DMS153 (cell line): ENCODE measurements around the gene FMN1.
A peak's percentile ranks its signal among the peaks of the same experiment; 100 is the strongest.

ENCODE experiments used
- DNase-seq: peaks from one replicate; lab custom pipeline; 2025; lab: John Stamatoyannopoulos, UW

FMN1 gene

DNA sequence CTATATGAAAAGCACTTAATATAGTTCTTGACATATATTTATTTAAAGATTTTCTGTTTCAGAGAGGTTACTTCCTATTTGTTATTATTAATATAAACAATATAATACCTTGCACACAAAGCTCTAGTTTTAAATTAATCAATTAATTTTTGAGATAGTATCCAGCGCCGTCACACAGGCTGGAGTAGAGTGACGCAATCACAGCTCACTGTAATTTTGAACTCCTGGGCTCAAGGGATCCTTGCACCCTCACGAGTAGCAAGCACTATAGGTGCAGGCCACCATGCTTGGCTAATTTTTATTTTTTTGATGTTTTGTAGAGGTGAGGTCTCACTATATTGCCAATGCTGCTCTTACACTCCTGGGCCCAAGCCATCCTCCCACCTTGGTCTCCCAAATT lies 267.4 kb downstream of the FMN1 start:
- no peak for DNase-seq

GRCh38 chr15:32923176-32923575 lies 271.3 kb downstream of the FMN1 start:
- no peak for DNase-seq

GRCh38 chr15:32922541-32922940 lies 272.0 kb downstream of the FMN1 start:
- DNase-seq, result no peak

DNA sequence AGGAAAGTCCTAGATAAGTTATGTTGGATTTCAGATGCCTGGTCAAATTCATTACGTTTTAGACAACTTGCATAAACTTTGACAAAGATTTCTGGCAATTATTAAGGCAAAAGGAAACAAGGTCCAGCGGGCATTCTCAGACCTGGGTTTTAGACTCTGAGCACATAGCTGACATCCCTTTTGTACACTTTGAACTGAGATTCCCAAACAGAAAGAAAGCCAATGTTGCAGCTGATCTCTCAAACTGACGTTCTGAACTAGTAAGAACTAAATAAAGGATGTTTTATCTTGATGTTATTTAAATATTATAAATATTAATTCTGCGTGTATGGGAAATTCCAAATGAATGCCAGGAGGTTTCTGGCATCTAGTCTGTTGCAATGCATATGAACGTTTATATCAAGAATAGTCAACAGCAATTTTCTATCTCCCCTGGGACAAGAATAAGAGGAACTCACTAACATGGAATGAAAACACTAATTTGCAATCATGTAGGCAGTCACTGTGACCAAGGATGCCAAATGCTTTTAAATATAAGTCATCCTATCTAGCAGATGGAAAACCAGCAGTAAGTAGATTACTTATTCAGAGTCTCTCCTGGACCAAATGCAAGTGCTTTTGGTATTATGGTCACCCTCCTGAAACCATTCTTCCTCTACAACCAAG lies 274.6 kb downstream of the FMN1 start:
- no peak for DNase-seq

GRCh38 chr15:32918547-32918946 lies 276.0 kb downstream of the FMN1 start:
- no peak for DNase-seq

DNA sequence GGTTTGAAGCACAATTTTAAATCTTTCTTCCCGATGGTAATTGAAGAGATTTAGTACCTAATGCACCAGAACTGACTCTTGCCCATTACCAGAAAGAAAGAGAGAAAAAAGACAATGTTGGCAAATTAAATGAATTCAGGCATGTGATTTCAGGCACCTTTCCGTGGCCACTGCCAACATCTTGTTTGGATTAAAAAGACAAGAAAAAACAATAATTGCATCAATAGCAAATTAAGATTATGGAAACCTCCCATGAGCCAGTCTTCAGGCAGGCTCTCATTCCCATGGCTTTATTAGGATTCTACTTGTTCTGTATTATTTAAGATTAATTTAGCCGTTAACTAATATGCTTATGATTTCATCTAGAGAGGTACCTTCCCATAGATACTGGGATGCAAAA lies 283.7 kb downstream of the FMN1 start:
- DNase-seq, result no peak

DNA sequence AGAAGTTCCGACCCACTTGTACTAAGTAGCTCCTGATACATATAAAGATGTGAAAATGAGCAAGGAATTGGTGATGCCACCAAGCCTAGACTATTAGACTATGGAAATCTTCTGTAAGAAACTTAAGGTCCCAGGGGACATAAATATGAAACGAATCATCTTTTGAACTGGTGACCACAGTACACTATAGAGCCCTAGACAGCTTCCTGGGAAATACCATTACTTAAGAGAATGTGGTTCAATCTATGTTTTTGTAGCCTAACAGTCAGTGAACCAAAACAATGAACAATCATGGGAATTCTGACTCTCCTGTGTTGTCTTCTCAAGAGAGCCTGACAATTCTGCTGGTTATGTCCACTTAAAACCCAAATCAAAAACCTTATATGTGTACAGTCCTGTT lies 285.1 kb downstream of the FMN1 start:
- no peak for DNase-seq

DNA sequence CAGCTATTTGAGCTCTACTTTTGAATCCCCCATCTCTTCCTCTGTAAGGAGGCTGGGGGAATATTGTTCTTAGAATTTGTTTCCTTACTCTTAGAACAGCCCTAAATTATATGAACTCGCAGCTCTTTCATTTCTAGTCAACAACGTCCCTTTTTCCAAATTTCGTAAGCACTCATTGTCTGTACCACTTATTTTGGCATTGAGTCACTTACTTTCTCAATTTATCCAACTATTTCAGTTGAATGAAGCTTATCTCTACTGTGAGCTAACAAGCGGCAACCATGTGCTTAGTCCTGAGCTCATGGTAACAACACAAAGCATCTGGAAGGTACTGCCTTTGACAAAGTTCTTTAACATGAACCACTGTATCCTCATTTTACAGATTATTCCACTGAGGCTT lies 285.6 kb downstream of the FMN1 start:
- no peak for DNase-seq

DNA sequence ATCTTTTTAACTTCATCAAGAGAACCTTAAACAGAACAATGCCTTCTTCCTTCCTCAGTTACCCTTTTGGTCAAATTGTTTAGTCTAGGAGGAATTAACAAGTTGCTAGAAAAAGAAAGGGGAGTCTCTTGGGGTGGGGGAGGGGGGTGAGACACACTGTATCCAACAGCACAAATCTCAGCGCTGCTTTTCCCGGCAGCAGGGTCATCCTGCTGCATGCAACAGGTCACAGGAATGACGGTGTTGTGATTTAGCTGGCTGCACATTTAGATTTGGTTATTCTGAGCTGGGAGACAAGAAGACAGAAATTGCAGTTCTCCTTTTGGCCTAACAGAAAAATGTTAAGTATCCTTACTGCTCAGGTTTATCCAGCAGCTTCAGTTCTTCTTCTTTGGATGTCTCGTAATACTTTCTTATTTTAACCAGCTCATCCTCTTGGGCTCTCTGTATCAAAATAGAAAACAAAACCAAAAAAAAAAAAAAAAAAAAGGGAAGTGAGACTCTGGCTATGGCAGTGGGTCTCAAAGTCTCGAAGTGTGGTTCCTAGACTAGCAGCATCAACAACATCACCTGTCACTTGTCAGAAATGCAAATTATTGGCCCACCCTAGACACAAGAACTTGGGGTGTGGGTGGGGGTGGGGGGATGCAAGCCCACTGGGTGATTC lies 286.2 kb downstream of the FMN1 start:
- no peak for DNase-seq

GRCh38 chr15:32905481-32905880 lies 289.0 kb downstream of the FMN1 start:
- no peak for DNase-seq

DNA sequence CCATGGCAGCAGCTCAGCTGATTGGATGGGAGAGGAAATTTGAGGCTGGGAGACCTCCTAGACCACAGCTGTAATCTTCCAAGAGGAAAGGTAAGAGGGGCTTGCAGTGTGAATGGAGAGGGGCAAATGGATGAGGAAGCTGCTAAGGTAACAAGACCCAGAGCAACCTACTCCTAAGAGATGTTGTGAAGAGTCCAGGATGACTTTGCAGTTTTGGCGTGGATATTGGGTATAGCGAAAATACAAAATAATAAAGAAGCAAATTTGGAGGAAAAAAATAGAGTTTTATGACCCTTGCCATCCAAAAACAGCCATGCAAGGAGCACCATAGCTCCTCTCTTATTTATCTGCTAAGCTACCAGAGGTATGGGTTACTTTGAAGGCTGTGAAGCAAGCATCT lies 290.1 kb downstream of the FMN1 start:
- DNase-seq, result no peak

- DNase-seq, result no peak
Observed at GRCh38 chr15:32903591-32904290, 290.8 kb downstream of the FMN1 start.

- no peak for DNase-seq
Observed at GRCh38 chr15:32901995-32902394, 292.5 kb downstream of the FMN1 start.

GRCh38 chr15:32901192-32901591 lies 293.3 kb downstream of the FMN1 start:
- DNase-seq, result no peak

GRCh38 chr15:32899126-32899596 lies 295.4 kb downstream of the FMN1 start:
- peak; percentile 4 for DNase-seq

- DNase-seq, result no peak
Observed at GRCh38 chr15:32898414-32898813, 296.1 kb downstream of the FMN1 start.

GRCh38 chr15:32893421-32893820 lies 301.1 kb downstream of the FMN1 start:
- DNase-seq, result no peak

DNA sequence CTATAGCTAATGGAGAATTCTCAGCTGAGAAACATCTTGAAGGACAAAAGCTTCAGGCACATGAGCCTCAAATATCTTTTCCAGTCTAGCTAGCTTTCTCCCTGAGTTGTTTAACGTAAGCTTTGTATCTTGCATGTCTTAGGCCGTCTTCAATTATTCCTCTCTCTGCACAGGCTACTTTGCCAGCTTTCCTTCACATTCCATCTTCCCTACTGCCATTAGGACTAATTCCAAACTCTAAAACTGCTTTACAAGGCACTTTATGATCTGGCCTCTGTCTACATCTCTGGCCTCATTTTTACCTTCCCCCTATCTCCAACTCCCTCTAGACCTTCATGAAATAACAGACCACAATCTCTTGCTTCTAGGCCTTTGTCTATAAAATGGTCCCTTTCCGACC lies 305.3 kb downstream of the FMN1 start:
- DNase-seq, result no peak

DNA sequence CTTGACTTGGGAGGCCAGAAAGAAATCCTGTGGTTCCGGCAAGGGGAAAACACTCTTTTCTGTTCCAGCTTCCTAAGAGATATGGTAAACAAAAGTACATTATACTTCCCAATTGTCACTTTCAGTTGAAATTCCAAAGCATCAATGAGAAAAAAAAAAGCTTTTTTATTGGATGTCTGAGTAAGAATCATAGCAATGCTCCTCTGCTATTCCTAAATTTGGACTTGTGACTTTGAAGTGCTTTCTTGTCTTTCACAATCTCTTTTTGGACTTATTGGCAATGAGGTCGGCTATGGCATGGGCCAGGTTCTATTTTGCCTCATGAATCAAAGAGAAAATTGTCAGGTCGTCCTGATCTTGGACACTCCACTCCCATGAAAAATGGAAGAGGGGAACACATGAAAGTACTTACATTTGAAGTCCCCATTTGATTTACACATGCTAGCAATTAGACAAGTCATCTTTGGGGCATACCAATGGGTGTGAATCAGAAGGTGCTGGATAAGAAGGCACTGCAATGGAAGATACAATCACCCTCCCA lies 306.2 kb downstream of the FMN1 start:
- DNase-seq, result no peak

GRCh38 chr15:32887090-32887489 lies 307.4 kb downstream of the FMN1 start:
- no peak for DNase-seq

DNA sequence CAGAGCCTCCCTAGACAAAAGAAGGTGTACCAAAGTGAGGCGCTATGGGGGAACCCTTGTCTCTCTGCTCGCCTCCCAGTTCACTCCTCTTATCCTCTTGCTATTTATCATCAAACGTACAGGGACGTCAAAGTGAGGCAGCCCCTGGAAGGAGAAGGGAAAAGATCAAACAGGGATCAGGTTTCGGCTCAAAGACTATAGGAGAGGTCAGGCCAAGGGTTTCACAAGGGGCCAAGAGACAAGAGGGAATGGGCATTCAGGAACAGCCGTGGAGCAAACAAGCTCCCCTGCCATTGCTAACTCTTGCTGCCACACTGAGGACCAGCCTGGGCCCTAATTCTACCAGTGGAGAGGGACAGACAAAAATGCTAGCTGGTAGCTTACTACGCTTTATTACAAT lies 308.1 kb downstream of the FMN1 start:
- no peak for DNase-seq

GRCh38 chr15:32885713-32886112 lies 308.8 kb downstream of the FMN1 start:
- DNase-seq, result no peak

DNA sequence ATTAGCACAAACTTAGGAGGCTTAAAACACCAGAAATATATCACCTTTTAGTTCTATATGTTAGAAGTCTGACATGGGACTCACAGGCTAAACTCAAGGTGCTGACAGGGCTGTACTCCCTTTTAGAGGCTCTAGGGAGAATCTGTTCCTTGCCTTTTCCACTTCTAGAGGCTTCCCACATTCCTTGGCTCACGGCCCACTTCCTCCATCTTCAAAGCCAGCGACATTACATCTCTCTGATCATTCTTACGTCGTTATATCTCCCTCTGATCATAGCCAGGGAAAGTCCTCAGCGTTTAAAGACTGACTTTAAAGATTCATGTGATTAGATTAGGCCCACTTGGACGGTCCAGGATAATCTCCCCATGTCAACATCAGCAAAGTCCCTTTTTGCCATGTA lies 310.4 kb downstream of the FMN1 start:
- no peak for DNase-seq
